GM19452 (cell line): ENCODE data around the gene NKG7.

Experiments
- ATAC-seq: cut with Tn5 transposase; IDR thresholded peaks from one replicate; pipeline ENCODE4 v1.9.1; 2021; ENCODE audit not compliant: unreplicated experiment

NKG7 gene

GRCh38 chr19:51364200-51365106, 8.0 kb downstream of the NKG7 start:
- no peak for ATAC-seq

- ATAC-seq: no peak
These were observed 11.2 kb downstream of the NKG7 start for GRCh38 chr19:51361239-51361638.

- no peak for ATAC-seq
These were observed 13.2 kb downstream of the NKG7 start for GRCh38 chr19:51359294-51359693.

DNA sequence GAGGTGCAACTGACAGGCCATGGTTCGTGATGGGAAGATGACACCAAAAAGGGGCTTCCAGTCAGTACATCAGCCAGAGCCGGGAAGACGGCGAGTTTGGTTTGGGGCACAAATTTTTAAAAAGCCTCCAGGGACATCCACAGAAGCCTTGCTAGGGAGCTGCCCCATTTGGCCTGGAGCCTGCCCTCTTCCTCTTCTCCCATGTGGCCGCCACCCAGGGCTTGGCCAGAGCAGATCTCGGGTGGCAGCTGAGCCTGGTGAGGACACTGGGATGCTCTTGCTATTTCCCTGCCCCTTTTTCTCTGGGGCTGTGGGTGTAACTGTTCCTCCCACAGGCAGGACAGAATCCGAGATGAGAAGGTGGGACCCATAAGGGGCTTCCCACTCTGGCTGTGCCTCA, 14.5 kb downstream of the NKG7 start:
- no peak for ATAC-seq

- no peak for ATAC-seq
These were observed 16.2 kb downstream of the NKG7 start for GRCh38 chr19:51356159-51356801.

DNA sequence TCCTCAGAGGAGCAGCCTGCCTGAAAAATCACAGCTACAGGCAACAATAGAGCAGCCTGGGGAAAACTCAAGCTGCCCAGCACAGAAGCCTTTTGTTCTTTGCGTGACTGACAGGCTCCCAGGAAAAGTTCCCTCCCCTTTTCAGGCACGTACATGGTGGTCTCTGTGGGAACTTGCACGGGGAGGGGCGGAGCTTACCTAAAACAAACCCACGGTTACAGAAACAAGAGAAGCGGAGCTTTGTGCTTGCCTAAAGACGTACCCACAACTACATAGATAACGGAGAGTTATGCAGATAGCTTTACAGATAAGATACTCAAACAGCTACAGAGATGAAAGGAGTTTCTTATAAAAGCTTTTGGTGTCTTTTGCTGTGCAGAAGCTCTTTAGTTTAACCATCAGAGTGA, 17.7 kb downstream of the NKG7 start:
- ATAC-seq: no peak

DNA sequence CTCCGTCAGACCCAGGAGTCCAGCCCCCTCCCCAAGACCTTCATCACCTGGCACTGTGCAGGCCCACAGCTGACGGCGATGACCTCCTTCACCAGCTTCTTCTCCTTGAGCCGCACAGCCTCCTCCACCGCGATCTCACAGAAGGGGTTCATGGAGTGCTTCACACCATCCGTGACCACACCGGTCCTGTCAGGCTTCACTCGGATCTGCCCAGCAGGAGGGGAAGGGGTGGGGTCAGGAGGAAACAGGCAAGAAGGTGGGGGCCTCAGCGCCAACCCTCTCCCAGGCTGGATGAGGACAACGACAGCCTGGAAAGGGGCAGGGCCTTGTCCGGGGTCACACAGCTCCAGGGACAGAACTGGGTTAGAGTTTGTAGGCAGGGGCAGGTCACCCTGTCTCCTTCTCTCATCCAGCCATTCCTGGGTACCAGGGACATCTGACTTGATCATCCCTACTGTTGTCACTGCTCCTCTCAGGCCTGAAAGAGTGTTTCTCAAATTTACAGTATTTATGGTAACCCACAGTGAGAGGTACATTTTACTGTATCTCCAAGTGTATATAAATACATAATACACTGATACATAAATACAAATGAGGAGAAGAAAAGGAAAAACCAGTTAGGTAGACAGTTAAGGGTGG, 18.2 kb downstream of the NKG7 start:
- ATAC-seq: no peak

DNA sequence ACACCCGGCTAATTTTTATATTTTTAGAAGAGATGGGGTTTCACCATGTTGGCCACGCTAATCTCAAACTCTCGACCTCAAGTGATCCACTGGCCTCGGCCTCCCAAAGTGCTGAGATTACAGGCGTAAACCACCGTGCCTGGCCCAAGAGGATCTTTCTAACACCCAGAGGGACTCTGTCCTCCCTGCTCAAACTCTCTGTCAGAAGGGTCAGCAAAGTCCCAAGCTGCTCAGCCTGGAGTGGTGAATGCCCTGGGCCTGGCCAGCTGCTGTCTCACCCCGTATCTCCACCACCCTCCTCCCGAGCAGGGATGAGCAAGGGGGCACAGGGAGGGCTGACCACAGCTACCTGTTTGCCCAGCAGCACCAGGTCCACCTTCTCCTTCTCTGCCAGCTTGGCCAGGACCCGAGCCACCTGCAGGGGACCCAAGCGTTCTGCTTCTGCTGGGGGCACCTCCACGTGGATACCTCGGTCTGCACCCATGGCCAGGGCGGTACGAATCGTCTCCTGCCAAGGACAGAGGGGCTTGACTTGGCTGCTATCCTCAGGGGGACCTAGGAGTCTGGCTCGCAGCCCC, 19.6 kb downstream of the NKG7 start:
- no peak for ATAC-seq

- ATAC-seq: no peak
These were observed 21.0 kb downstream of the NKG7 start for GRCh38 chr19:51351266-51351990.

- ATAC-seq: no peak
These were observed 25.1 kb downstream of the NKG7 start for GRCh38 chr19:51347209-51347928.

DNA sequence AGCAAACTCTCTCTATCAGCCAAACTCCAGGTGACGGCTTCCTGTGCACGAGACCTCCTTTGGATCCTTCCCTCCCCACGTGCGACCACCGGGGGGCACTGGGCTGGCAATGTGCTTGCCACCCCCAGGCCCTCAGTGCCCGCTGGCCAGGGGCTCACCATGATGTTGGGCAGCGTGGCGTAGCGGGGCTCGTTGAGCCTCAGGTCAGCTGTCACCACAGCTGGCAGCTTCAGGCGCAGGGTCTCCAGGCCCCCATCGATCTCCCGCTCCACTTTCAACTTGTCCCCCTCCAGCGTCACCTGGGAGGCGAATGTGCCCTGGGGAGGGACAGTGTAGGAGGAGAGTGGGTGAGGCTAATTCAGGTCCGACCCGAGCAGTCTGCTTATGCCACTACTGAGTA, 25.7 kb downstream of the NKG7 start:
- no peak for ATAC-seq

GRCh38 chr19:51345076-51345620, 27.3 kb downstream of the NKG7 start:
- ATAC-seq: no peak

DNA sequence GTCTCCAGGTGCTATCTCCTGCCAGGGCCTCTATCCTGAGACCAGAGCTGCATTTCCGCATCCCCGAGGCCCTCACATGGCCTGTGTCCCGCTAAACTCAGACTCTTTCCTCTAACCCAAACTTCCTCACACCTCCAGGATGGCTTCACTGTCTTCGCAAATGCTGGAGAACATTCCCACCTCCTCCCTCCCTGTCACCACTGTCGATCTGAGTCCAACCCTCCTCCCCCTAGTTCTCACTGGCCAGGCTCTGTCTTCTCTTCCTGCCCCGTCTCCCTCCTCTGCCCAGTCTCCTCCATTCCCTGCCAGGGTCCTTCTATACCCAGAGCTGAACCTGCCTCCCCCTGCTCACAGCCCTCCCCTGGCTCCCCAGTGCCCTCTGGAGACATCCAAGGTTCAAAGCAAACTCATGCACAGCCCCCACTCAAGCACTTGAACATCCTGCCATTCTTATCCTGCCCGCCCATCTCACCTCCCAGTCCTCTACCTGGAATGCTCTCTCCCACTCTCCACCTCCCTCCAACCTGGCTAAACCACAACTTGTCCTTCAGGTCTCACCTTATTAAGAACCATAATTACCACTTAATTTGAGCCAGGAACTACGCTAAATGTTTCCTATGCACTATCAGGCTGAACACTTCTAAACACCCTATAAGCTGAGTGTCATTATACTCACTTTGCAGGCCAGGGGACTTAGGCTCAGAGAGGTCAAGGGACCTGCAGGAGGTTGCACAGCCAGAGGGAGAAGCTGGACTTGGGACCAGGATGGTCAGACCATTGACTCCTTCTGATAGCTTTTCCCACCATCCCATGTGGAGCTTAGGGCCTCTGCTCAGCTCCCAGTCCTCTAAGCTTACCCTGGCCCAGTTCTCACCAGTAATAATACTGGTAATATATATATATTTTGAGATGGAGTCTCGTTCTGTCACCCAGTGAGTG, 29.6 kb downstream of the NKG7 start:
- ATAC-seq: no peak

DNA sequence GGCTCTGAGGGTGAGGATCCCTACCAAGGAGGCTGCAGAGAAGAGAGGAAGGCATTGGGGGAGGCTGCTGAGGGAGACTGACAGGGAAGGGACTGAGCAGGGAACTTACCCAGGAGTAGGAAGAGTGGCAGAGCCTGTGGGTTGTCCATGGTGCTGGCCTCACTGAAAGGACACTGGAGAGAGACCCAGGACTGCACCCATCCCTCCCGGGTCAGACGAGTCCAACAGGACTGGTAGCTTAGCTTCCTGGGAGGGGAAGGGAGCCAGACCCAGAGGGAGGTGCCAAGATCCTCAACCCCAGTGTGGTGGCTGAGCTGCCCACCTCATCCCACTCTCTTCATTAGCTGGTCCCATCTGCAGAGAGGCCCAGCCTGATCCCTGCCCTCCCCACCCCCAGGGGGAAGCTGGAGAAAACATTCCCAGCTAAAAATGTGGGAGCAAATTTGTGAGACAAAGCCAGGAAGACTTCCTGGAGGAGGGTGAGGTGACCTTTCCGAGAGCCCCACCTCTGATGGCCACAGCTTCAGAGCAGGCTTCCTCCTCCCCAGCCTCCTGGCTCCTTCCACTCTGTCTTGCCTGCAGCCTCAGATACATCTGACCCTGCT, 30.4 kb downstream of the NKG7 start, which contains the start of gene VSIG10L:
Gene VSIG10L, minus strand, starts transcription at position 164 of the 605 bp plus-strand sequence. Its CDS starts 15 bp downstream, at position 149.
- no peak for ATAC-seq

DNA sequence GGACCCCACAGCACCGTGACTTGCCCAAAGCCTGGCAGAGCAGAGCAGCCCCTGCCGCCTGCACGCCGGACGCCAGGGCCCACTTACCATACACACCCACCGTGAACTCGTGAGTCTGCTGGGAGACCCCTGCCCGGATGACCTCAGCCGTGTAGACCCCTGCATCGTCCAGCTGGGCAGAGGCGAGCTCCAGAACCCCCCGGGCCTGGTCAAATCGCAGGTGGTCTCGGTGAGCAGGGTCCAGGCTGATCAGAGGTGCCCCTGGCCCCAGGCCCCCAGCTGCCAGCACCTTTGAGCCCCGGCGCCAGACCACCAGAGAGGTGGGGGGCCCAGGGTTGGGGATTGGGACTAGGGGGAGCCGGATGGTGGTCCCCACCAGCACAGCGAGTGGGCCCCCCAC, 31.4 kb downstream of the NKG7 start:
- no peak for ATAC-seq

DNA sequence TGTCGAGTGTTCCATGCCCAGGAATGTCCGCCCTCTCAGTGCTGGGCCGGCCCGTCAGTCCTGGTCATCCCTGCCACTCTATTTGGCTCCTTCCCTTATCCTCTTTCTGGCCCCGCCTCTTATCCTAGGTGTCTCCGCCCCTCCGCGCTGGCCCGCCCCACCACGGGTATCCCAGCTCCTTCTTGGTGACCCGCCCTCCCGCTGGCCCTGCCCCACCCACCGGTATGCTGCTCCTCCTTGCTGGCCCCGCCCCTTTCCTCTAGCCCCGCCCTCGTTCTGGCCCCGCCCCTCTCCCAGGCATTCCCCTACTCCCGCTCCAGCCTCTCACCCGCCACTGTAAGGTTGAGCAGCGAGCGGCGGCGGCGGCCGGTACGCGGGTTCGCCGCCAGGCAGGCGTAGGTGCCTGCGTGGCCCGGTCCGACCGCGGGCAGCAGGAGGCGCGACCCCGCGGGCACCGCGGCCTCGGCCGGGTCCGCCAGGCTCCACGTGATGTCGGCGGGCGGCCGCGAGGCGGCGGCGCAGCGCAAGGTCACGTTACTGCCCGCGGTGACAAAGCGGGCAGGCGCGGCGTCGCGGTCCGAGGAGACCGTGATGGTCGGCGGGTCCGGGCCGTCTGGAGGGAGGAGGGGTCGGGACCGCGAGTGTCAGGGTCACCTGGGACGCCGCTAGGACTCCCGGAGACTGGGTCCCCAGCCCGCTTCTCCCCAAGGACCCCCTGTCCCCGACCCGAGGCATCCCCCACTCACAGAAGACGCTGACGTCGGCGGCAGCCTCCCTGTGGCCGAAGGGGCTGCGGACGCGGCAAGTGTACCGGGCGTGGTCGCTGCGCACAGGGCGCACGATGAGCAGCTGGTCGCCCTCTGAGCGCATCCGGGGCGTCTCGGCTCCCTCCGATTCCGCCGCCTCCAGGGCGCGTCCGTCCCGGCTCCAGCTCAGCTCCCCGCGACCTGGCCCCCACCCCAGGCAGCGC, 32.5 kb downstream of the NKG7 start:
- peak; percentile 39 for ATAC-seq

GRCh38 chr19:51339313-51339686, 33.2 kb downstream of the NKG7 start:
- no peak for ATAC-seq
